Measurements from ENCODE around the gene C16orf95.

GRCh38 chr16:87293990-87294389 lies 23.2 kb downstream of the C16orf95 start:
- TF ChIP-seq POLR2A (IDR thresholded peaks at IDR 0.05) (no peak), CTCF (IDR thresholded peaks at IDR 0.05) (no peak)
